COR-L47 (cell line): ENCODE data around the gene SLC45A1.
"Not testable (repeated sequence)": the region's sequence is repeated elsewhere in the genome, so short reads cannot be mapped to it uniquely, and the experiment has no call there.

ENCODE experiments used
- DNase-seq: peaks from one replicate; lab custom pipeline; 2025; lab: John Stamatoyannopoulos, UW

Gene SLC45A1

GRCh38 chr1:8317647-8318381, at the start of gene SLC45A1:
Gene SLC45A1, plus strand, starts transcription at chr1:8318114. Its CDS starts 6,216 bp downstream, at chr1:8324330.
- DNase-seq: peak; percentile 65

- no peak for DNase-seq
These were observed 44.9 kb upstream of the SLC45A1 start for GRCh38 chr1:8273036-8273435.

GRCh38 chr1:8274352-8274751, 43.6 kb upstream of the SLC45A1 start:
- DNase-seq: no peak

GRCh38 chr1:8276173-8276914, 41.6 kb upstream of the SLC45A1 start:
- no peak for DNase-seq

GRCh38 chr1:8276932-8277331, 41.0 kb upstream of the SLC45A1 start:
- no peak for DNase-seq

- not testable (repeated sequence) for DNase-seq
These were observed 39.2 kb upstream of the SLC45A1 start for GRCh38 chr1:8278677-8279076.

GRCh38 chr1:8281843-8282509, 35.9 kb upstream of the SLC45A1 start:
- no peak for DNase-seq

GRCh38 chr1:8283058-8283884, 34.6 kb upstream of the SLC45A1 start:
- DNase-seq: no peak

GRCh38 chr1:8284127-8284526, 33.8 kb upstream of the SLC45A1 start:
- DNase-seq: no peak

GRCh38 chr1:8285103-8285502, 32.8 kb upstream of the SLC45A1 start:
- peak; percentile 64 for DNase-seq

- DNase-seq: no peak
These were observed 31.9 kb upstream of the SLC45A1 start for GRCh38 chr1:8285965-8286364.

- no peak for DNase-seq
These were observed 24.8 kb upstream of the SLC45A1 start for GRCh38 chr1:8293118-8293517.

- no peak for DNase-seq
These were observed 24.2 kb upstream of the SLC45A1 start for GRCh38 chr1:8293641-8294169.

- no peak for DNase-seq
These were observed 23.7 kb upstream of the SLC45A1 start for GRCh38 chr1:8294170-8294697.

GRCh38 chr1:8297245-8297644, 20.7 kb upstream of the SLC45A1 start:
- DNase-seq: no peak

GRCh38 chr1:8299963-8300362, 18.0 kb upstream of the SLC45A1 start:
- DNase-seq: no peak

GRCh38 chr1:8302081-8302956, 15.6 kb upstream of the SLC45A1 start:
- no peak for DNase-seq

GRCh38 chr1:8303141-8303540, 14.8 kb upstream of the SLC45A1 start:
- DNase-seq: no peak

- DNase-seq: no peak
These were observed 14.0 kb upstream of the SLC45A1 start for GRCh38 chr1:8303876-8304275.

- DNase-seq: no peak
These were observed 10.3 kb upstream of the SLC45A1 start for GRCh38 chr1:8307628-8308027.
